Right cardiac atrium (tissue), 5 donors: Measurements from ENCODE around the gene UTRN. TPM values are rescaled to one million over a fixed set of nuclear protein-coding genes. Genes with fewer than 3 reads are reported as not detected.
A peak's percentile ranks its signal among the peaks of the same experiment; 100 is the strongest.

Source experiments
- ATAC-seq, 2 donors: fragments of 200-7000 bp; cut with Tn5 transposase; one replicate each; pipeline versions ENCODE4 v1.8.0 to v1.9.1; 2020; ENCODE audit warnings: moderate library complexity in 2 of 2, mild to moderate bottlenecking in 1 of 2
- DNase-seq, 3 donors: peaks; one replicate each; pipeline ENCODE4 v3.0.0-alpha.2; 2020
- H3K27ac ChIP-seq: one replicate; pipeline ENCODE4 v1.5.1; 2013; ENCODE audit warnings: mild to moderate bottlenecking, low read length, control low read depth, moderate library complexity
- H3K27me3 ChIP-seq: one replicate; pipeline ENCODE4 v1.6.1; 2013; ENCODE audit not compliant: control insufficient read depth, insufficient read depth
- H3K4me1 ChIP-seq: one replicate; pipeline ENCODE4 v1.6.1; 2013; ENCODE audit warnings: low read length; ENCODE audit not compliant: control insufficient read depth, insufficient read depth
- H3K4me3 ChIP-seq: one replicate; pipeline ENCODE4 v1.5.1; 2013; ENCODE audit warnings: low read length, control low read depth
- H3K9me3 ChIP-seq: one replicate; pipeline ENCODE4 v1.6.1; 2013; ENCODE audit warnings: low read length; ENCODE audit not compliant: control insufficient read depth
- WGBS: extraction: QIAGEN DNeasy Blood & Tissue Kit; methylation state at CpG from one replicate; pipeline ENCODE4 v1.1.7; 2013; 5-methylcytosine and 5-hydroxymethylcytosine counted together
- intact Hi-C, 4 donors: fragments of 100-400 bp; cut with DNase I; formaldehyde crosslinking; loops; one replicate each; pipeline versions ENCODE4 v1.11.0 to v1.14.0; 2022 to 2023
- polyA plus RNA-seq: library from polyadenylated mRNA; stranded (reverse); fragments of 200-250 nt; gene quantifications from one replicate; pipeline ENCODE4 v1.2.3, GENCODE V29; 2013
- total RNA-seq, 4 donors: library from RNA; stranded (reverse); fragmentation: NEBNext Ultra II Directional; extraction: Animal tissue kit (Norgen Biotek cat#: 25700); gene quantifications; one replicate each; pipeline ENCODE4 v1.2.1, GENCODE V29; 2021
- donor health status: healthy with polysubstance abuse.
- donor health status: DM: no; HTN: yes; CAD: no.
- donor health status: DM: no; HTN: no; CAD: no.
- donor health status: DM: no; HTN: yes; CAD: no; lungs with severe emphysema.
- donor health status: DM: yes; HTN: yes; CAD: no.

Gene UTRN
- total and polyA plus RNA-seq, 5 donors, result 11.5 to 70.5 (median 68.4) TPM

- DNase-seq (no peak), ATAC-seq (peak in 1 of 2 donors; percentile 8)
- intact Hi-C loops, result no loop called here
- no peak overlapping the region for H3K4me3 ChIP-seq
- H3K27ac ChIP-seq, result peak overlapping the region; percentile 25
- H3K27me3 ChIP-seq, result no peaks in the 10 kb centered on the region
- no peaks in the 10 kb centered on the region for H3K9me3 ChIP-seq
- 35% methylated on average over 1 of the region's 1 CpG for WGBS
- peaks cover 19% of the 10 kb centered on the region for H3K4me1 ChIP-seq
These were observed 29.4 kb downstream of the UTRN start for GRCh38 chr6:144314562-144314961.

- peak in 1 of 2 donors; percentile 36 for ATAC-seq
- Histone ChIP-seq H3K4me1 (peaks cover 19% of the 10 kb centered on the region), H3K27me3 (no peaks in the 10 kb centered on the region), H3K9me3 (no peaks in the 10 kb centered on the region), H3K4me3 (no peak overlapping the region), H3K27ac (peak overlapping the region; percentile 9)
- intact Hi-C loops, result no loop called here
- WGBS, result 64% methylated on average over 16 of the region's 16 CpGs
- peak in 2 of 3 donors; percentile 22 to 55 for DNase-seq
These were observed 30.3 kb downstream of the UTRN start for GRCh38 chr6:144315226-144315980.

GRCh38 chr6:144315981-144316861 is 31.1 kb downstream of the UTRN start:
- Histone ChIP-seq H3K4me3 (no peak overlapping the region), H3K27ac (no peak overlapping the region), H3K27me3 (no peaks in the 10 kb centered on the region), H3K9me3 (no peaks in the 10 kb centered on the region), H3K4me1 (peaks cover 21% of the 10 kb centered on the region)
- intact Hi-C loops, result no loop called here
- 91% methylated on average over 6 of the region's 6 CpGs for WGBS
- DNase-seq (no peak), ATAC-seq (no peak)

- H3K4me1 ChIP-seq, result peaks cover 21% of the 10 kb centered on the region
- no peak overlapping the region for H3K4me3 ChIP-seq
- DNase-seq, result no peak
- H3K9me3 ChIP-seq, result no peaks in the 10 kb centered on the region
- H3K27me3 ChIP-seq, result no peaks in the 10 kb centered on the region
- H3K27ac ChIP-seq, result no peak overlapping the region
- intact Hi-C loops, result no loop called here
- no peak for ATAC-seq
These were observed 31.7 kb downstream of the UTRN start for GRCh38 chr6:144316862-144317195.

- peaks cover 21% of the 10 kb centered on the region for H3K4me1 ChIP-seq
- DNase-seq (no peak), ATAC-seq (no peak)
- no peak overlapping the region for H3K27ac ChIP-seq
- H3K9me3 ChIP-seq, result no peaks in the 10 kb centered on the region
- H3K4me3 ChIP-seq, result no peak overlapping the region
- intact Hi-C loops, result no loop called here
- 56% methylated on average over 2 of the region's 2 CpGs for WGBS
- H3K27me3 ChIP-seq, result no peaks in the 10 kb centered on the region
These were observed 32.6 kb downstream of the UTRN start for GRCh38 chr6:144317736-144318135.

- ATAC-seq (no peak), DNase-seq (no peak)
- Histone ChIP-seq H3K27me3 (no peaks in the 10 kb centered on the region), H3K4me1 (peaks cover 15% of the 10 kb centered on the region), H3K27ac (no peak overlapping the region), H3K4me3 (no peak overlapping the region), H3K9me3 (no peaks in the 10 kb centered on the region)
- 72% methylated on average over 4 of the region's 4 CpGs for WGBS
- intact Hi-C loops, result no loop called here
These were observed 34.1 kb downstream of the UTRN start for GRCh38 chr6:144319211-144319610.

- intact Hi-C loops, result no loop called here
- Histone ChIP-seq H3K27ac (no peak overlapping the region), H3K27me3 (no peaks in the 10 kb centered on the region), H3K4me3 (no peak overlapping the region), H3K4me1 (peaks cover 4% of the 10 kb centered on the region), H3K9me3 (no peaks in the 10 kb centered on the region)
- DNase-seq, result no peak
- no peak for ATAC-seq
- 66% methylated on average over 5 of the region's 5 CpGs for WGBS
These were observed 35.6 kb downstream of the UTRN start for GRCh38 chr6:144320741-144321140.

GRCh38 chr6:144321839-144322591 is 36.9 kb downstream of the UTRN start:
- no peaks in the 10 kb centered on the region for H3K9me3 ChIP-seq
- no peak overlapping the region for H3K27ac ChIP-seq
- ATAC-seq, result no peak
- WGBS, result 95% methylated on average over 12 of the region's 12 CpGs
- no peaks in the 10 kb centered on the region for H3K27me3 ChIP-seq
- no peak overlapping the region for H3K4me3 ChIP-seq
- intact Hi-C loops, result no loop called here
- no peak for DNase-seq
- peaks cover 7% of the 10 kb centered on the region for H3K4me1 ChIP-seq

GRCh38 chr6:144325232-144325631 is 40.1 kb downstream of the UTRN start:
- Histone ChIP-seq H3K4me3 (no peak overlapping the region), H3K27me3 (no peaks in the 10 kb centered on the region), H3K9me3 (no peaks in the 10 kb centered on the region), H3K27ac (no peak overlapping the region), H3K4me1 (peaks cover 16% of the 10 kb centered on the region)
- ATAC-seq (no peak), DNase-seq (no peak)
- intact Hi-C loops, result no loop called here
- WGBS, result 97% methylated on average over 1 of the region's 1 CpG

GRCh38 chr6:144326393-144326792 is 41.3 kb downstream of the UTRN start:
- WGBS, result 61% methylated on average over 4 of the region's 4 CpGs
- H3K27ac ChIP-seq, result no peak overlapping the region

GRCh38 chr6:144327081-144327480 is 41.9 kb downstream of the UTRN start:
- Histone ChIP-seq H3K27ac (peak overlapping the region; percentile 79), H3K4me3 (no peak overlapping the region), H3K4me1 (peaks cover 16% of the 10 kb centered on the region), H3K9me3 (no peaks in the 10 kb centered on the region), H3K27me3 (no peaks in the 10 kb centered on the region)
- ATAC-seq (peak; percentile 46 to 77), DNase-seq (no peak)
- intact Hi-C loops, result no loop called here
- whole genome bisulfite sequencing, result 49% methylated on average over 5 of the region's 5 CpGs

More at GRCh38 chr6:144326393-144326792, 41.3 kb downstream of the UTRN start:
- intact Hi-C loops, result no loop called here
- ATAC-seq (no peak), DNase-seq (no peak)
- Histone ChIP-seq H3K4me3 (no peak overlapping the region), H3K4me1 (peaks cover 14% of the 10 kb centered on the region), H3K9me3 (no peaks in the 10 kb centered on the region), H3K27me3 (no peaks in the 10 kb centered on the region)
